HG03280 (cell line): ENCODE data around the gene TEK.

Experiments used
- ATAC-seq: cut with Tn5 transposase; IDR thresholded peaks from one replicate; pipeline ENCODE4 v1.9.1; 2021; ENCODE audit warnings: mild to moderate bottlenecking, moderate library complexity; ENCODE audit not compliant: unreplicated experiment

Gene TEK

GRCh38 chr9:27176971-27177370 lies 67.9 kb downstream of the TEK start:
- no peak for ATAC-seq

GRCh38 chr9:27179245-27179865 lies 70.3 kb downstream of the TEK start:
- no peak for ATAC-seq

- no peak for ATAC-seq
Observed at GRCh38 chr9:27181381-27181780, 72.4 kb downstream of the TEK start.

- no peak for ATAC-seq
Observed at GRCh38 chr9:27182421-27182820, 73.4 kb downstream of the TEK start.

- no peak for ATAC-seq
Observed at GRCh38 chr9:27183131-27183530, 74.1 kb downstream of the TEK start.

GRCh38 chr9:27183701-27184100 lies 74.7 kb downstream of the TEK start:
- no peak for ATAC-seq

- ATAC-seq, result no peak
Observed at GRCh38 chr9:27184556-27185351, 75.7 kb downstream of the TEK start.

- ATAC-seq, result no peak
Observed at GRCh38 chr9:27188426-27188825, 79.4 kb downstream of the TEK start.

GRCh38 chr9:27189426-27189825 lies 80.4 kb downstream of the TEK start:
- no peak for ATAC-seq

- no peak for ATAC-seq
Observed at GRCh38 chr9:27192291-27192960, 83.4 kb downstream of the TEK start.

GRCh38 chr9:27193886-27194285 lies 84.9 kb downstream of the TEK start:
- ATAC-seq, result no peak

- no peak for ATAC-seq
Observed at GRCh38 chr9:27194401-27195091, 85.5 kb downstream of the TEK start.

- ATAC-seq, result no peak
Observed at GRCh38 chr9:27195191-27195590, 86.2 kb downstream of the TEK start.

- no peak for ATAC-seq
Observed at GRCh38 chr9:27196383-27196782, 87.4 kb downstream of the TEK start.

- ATAC-seq, result no peak
Observed at GRCh38 chr9:27198190-27198589, 89.2 kb downstream of the TEK start.

- ATAC-seq, result no peak
Observed at GRCh38 chr9:27202056-27202455, 93.0 kb downstream of the TEK start.

GRCh38 chr9:27203783-27204182 lies 94.8 kb downstream of the TEK start:
- ATAC-seq, result no peak

GRCh38 chr9:27204578-27204977 lies 95.6 kb downstream of the TEK start:
- ATAC-seq, result no peak

- ATAC-seq, result no peak
Observed at GRCh38 chr9:27205198-27205597, 96.2 kb downstream of the TEK start.

GRCh38 chr9:27206041-27206440 lies 97.0 kb downstream of the TEK start:
- no peak for ATAC-seq

GRCh38 chr9:27209034-27209433 lies 100.0 kb downstream of the TEK start:
- no peak for ATAC-seq
